Activated T-cell treated with anti-CD3 and anti-CD28 coated beads, Interleukin-2, amount 50 U/mL, for 24 hours (primary cell): Measurements from ENCODE around the gene SNX32.

Experiments used
- DNase-seq: peaks from one replicate; pipeline ENCODE4 v3.0.0-alpha.2; 2020
- H3K27ac Mint-ChIP-seq: 2 replicates; pipeline ENCODE4 v1.8.0; 2020; ENCODE audit warnings: mild to moderate bottlenecking, mixed read lengths
- H3K27me3 Mint-ChIP-seq: 2 replicates; pipeline ENCODE4 v1.8.0; 2020; ENCODE audit warnings: mixed read lengths
- H3K36me3 Mint-ChIP-seq: 2 replicates; pipeline ENCODE4 v1.8.0; 2020; ENCODE audit warnings: low read depth, mixed read lengths
- H3K4me1 Mint-ChIP-seq: 2 replicates; pipeline ENCODE4 v1.8.0; 2020; ENCODE audit warnings: low read depth, mixed read lengths
- H3K4me3 Mint-ChIP-seq: 2 replicates; pipeline ENCODE4 v1.8.0; 2020; ENCODE audit warnings: mild to moderate bottlenecking, moderate library complexity, mixed read lengths
- H3K9me3 Mint-ChIP-seq: 2 replicates; pipeline ENCODE4 v1.8.0; 2020; ENCODE audit warnings: mixed read lengths

The SNX32 gene

GRCh38 chr11:65854161-65854592, 20.4 kb downstream of the SNX32 start:
- H3K27ac Mint-ChIP-seq, result peak overlapping the region; percentile 88
- peak overlapping the region; percentile 60 for H3K4me3 Mint-ChIP-seq
- H3K27me3 Mint-ChIP-seq, result no peaks in the 10 kb centered on the region
- DNase-seq, result no peak
- H3K9me3 Mint-ChIP-seq, result peaks cover 7% of the 10 kb centered on the region
- H3K4me1 Mint-ChIP-seq, result peaks cover 43% of the 10 kb centered on the region
- peaks cover 69% of the 10 kb centered on the region for H3K36me3 Mint-ChIP-seq

DNA sequence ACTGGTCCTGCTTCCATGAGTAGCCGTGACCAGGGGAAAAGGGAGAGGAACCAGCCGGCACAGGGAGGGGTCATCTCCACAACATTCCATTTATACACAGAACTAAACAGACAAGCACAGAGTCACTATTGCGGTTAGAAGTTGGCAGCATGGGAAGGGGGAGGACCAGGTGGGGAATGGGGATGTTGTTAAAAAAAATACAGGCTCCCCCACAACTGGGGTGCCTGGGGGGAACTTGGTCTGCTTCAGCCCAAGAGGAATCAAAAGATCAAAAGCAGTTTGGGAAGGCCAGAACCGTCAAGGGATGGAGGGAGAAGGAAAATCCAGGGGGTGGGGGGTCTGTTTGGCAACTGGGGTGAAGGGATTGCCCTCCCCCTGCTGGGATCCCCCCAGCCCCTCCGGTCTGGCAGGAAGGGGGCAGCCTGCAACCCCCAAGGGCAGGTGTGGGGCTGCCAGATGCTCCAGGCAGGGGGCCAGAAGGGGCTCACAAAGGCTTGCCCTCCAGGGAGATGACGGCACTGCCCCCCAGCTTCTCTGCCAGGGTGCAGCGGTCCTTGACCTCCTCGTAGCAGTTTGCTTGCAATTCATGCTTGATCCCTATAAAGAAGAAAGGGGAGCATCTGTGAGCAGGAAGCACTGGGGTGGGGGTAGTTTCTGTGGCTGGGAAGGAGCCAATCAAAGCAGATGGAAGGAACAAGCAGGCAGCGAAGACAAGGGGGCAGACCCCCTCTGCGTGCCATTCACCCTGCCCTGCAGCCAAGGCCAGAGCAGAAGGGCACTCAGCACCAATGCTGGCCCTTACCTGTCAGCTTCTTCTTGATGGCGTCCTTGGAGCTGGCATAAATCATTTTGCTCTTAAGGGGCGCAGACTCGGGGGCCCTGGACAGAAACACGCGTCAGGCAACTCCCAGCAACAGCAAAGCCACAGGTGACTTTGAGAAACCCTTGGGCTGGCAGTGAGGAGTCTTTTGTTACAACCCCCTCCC, 21.4 kb downstream of the SNX32 start:
- H3K27me3 Mint-ChIP-seq, result no peaks in the 10 kb centered on the region
- DNase-seq, result peak; percentile 27
- H3K27ac Mint-ChIP-seq, result peak overlapping the region; percentile 96
- H3K4me1 Mint-ChIP-seq, result peaks cover 48% of the 10 kb centered on the region
- peaks cover 7% of the 10 kb centered on the region for H3K9me3 Mint-ChIP-seq
- peaks cover 75% of the 10 kb centered on the region for H3K36me3 Mint-ChIP-seq
- peak overlapping the region; percentile 98 for H3K4me3 Mint-ChIP-seq

DNA sequence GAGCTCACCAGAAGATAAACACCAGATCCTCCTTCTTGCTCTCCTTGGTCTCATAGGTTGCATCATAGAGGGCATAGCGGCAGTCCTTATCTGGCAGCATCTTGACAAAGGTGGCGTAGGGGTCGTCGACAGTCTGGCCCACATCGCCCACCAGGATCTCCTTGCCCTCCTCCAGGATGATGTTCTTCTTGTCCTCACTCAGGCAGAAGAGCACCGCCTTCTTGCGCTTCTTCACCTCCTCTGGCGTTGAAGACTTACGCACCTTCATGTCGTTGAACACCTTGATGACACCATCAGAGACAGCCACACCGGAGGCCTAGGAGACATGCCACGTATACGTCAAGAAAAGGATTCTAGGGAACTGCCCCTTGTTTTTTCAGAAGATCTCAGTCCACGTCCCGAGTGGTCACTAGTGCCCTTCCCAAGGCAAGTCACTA, 22.2 kb downstream of the SNX32 start:
- Mint-ChIP-seq H3K4me3 (peak overlapping the region; percentile 98), H3K27me3 (no peaks in the 10 kb centered on the region), H3K36me3 (peaks cover 81% of the 10 kb centered on the region), H3K9me3 (peaks cover 7% of the 10 kb centered on the region), H3K4me1 (peaks cover 49% of the 10 kb centered on the region), H3K27ac (peak overlapping the region; percentile 96)
- no peak for DNase-seq

DNA sequence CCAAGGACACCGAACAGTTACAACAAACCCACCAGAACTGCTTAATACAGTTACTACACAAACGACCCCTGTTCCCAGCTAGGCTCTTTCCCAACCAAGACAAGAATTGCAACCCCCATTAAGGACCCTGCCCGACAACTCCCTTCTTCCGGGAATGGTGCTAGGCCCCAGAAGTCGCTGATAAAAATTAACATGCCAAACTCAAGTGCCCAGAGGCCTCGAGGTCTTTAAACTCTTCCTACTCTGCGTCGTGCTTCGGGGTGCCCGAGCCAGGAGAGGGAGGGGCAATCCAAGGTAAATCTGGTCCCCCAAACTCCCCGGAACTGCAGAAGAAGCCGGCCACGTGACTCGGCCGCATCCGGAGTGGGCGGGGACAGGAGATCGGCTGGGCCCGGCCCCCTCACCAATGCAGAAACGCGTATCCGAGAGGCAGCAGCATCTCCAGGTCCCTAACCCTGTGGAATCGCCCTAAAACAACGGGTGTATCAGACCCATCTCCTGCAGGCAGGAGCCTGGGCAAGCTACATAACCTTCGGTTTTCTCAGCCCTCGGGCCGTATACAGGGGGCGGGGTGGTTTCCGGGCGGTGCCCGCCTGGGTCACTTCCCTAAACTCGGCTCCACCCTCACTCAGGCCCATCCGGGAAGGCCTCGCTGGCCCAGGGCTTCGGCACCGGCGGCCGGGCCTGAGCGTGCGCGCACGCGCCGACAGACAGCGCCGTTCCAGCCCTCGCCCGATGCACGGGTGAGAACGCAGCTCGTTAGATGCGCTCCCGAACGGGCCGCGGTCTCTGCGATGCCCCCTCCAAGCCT, 23.1 kb downstream of the SNX32 start:
- peaks cover 57% of the 10 kb centered on the region for H3K4me1 Mint-ChIP-seq
- H3K4me3 Mint-ChIP-seq, result peak overlapping the region; percentile 98
- peak overlapping the region; percentile 96 for H3K27ac Mint-ChIP-seq
- H3K9me3 Mint-ChIP-seq, result peaks cover 3% of the 10 kb centered on the region
- H3K27me3 Mint-ChIP-seq, result no peaks in the 10 kb centered on the region
- DNase-seq, result peak; percentile 87
- H3K36me3 Mint-ChIP-seq, result peaks cover 82% of the 10 kb centered on the region

DNA sequence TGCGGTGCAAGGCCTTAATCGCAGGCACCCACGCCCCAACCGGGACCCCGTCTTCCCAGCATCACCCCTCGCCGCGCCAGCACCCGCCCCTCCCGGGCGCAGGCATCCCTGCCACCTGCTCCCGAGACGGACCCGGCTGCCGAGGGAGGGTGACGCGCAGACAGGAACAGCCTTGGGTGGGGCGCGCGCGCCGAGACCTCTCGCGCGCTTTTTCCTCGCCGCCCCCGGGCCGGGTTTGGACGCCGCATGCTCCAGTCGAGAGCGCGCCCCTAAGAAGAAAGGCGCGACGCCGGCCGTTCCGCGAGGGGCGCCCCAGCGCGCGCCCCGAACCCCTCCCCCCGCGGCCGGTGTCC, 23.7 kb downstream of the SNX32 start:
- H3K4me3 Mint-ChIP-seq, result peak overlapping the region; percentile 98
- peaks cover 82% of the 10 kb centered on the region for H3K36me3 Mint-ChIP-seq
- H3K27ac Mint-ChIP-seq, result peak overlapping the region; percentile 96
- H3K4me1 Mint-ChIP-seq, result peaks cover 60% of the 10 kb centered on the region
- DNase-seq, result peak; percentile 80
- H3K9me3 Mint-ChIP-seq, result no peaks in the 10 kb centered on the region
- H3K27me3 Mint-ChIP-seq, result no peaks in the 10 kb centered on the region

DNA sequence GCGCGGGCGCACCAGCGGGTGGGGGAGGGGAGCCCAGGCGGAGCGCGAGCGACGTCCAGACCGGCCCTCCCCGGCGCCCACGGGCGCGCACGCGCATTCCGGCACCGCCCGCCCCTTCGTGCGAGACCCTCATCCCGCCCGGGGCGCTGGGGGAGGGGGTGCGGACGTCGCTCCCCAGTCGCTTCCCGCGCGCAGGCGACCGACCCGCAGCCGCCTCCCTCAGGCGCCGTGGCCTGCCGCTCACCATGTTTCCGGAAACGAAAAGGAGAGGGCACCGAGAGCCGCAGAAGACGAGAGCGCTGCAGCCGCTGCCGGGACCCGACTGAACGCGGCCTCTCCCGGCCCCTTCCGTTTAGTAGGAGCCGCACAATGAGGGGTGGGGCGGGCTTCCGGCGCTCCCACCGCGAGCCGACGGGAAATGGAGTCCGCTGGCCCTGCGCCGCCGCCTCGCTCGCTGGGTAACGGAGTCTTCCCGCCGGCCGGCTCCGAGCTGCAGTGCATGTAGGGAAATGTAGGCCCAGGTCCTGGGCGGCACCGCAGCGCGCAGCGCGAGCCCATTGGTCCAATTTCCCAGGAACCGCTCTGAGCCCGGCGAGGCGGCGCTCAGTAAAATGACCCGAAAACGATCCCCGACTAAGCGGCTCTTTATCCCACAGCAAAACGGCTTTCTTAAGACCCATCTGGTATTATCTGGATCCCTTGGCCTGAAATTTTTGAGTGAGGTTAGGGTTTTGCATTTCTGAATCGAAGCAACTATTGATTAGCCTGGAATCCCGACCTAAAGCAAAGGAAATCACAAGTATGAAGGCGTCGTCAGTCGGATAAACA, 24.3 kb downstream of the SNX32 start, which contains the start of gene CFL1:
Gene CFL1 (minus strand): TSS at position 328 of the 828 bp plus-strand sequence. CDS start 81 bp downstream, at position 247.
- peaks cover 82% of the 10 kb centered on the region for H3K36me3 Mint-ChIP-seq
- peaks cover 66% of the 10 kb centered on the region for H3K4me1 Mint-ChIP-seq
- H3K4me3 Mint-ChIP-seq, result peak within 1 kb of the TSS; percentile 98
- H3K27me3 Mint-ChIP-seq, result no peaks in the 10 kb centered on the region
- peak; percentile 97 for DNase-seq
- H3K9me3 Mint-ChIP-seq, result no peaks in the 10 kb centered on the region
- peak within 1 kb of the TSS; percentile 98 for H3K27ac Mint-ChIP-seq

DNA sequence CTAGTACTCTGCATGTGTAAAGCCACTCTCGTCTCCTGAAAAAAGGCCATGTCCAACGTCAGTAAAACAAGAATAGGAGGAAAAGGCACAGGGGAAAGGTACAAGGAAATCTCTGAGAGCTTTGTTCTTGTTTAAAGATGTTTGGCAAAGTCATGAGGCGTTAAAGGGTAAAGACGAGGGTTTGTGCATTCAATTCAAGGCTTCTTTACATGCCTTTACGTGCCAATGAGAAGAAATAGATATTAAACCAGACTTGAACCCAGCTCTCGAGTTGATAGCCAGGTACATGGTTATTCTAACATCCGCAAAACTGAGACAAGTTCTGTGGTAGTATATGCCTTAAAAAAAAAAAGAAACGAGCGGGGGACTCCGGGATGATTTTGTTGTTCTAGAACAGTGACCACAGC, 24.9 kb downstream of the SNX32 start:
- Mint-ChIP-seq H3K4me1 (peaks cover 66% of the 10 kb centered on the region), H3K27ac (peak overlapping the region; percentile 98), H3K4me3 (peak overlapping the region; percentile 90), H3K9me3 (no peaks in the 10 kb centered on the region), H3K27me3 (no peaks in the 10 kb centered on the region), H3K36me3 (peaks cover 82% of the 10 kb centered on the region)
- DNase-seq, result no peak

GRCh38 chr11:65859095-65859811, 25.5 kb downstream of the SNX32 start:
- H3K4me1 Mint-ChIP-seq, result peaks cover 60% of the 10 kb centered on the region

DNA sequence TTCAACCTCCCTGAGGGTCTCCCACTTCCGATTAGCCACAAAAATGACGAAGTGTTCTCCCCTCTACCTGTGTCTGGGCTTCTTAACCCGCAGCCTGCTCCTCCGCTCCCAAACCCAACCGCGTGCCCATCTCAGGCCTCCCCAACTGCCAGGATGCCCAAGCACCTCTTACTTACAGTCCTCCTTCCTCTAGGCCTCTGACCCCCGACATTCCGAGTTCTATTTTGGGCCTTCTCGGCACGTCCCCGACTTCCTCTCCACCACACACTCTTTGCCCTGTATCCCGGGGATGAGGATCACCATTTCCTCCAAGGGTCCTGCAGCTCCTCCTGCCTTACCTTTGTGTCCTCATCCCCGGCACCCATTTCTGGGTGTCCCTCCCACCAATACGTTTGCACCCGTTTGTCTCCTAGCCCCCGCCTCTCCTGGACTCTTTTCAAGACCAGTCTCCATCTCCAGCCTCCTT, 26.1 kb downstream of the SNX32 start:
- H3K4me3 Mint-ChIP-seq, result peak overlapping the region; percentile 90
- H3K4me1 Mint-ChIP-seq, result peaks cover 54% of the 10 kb centered on the region
- DNase-seq, result no peak
- no peaks in the 10 kb centered on the region for H3K27me3 Mint-ChIP-seq
- peaks cover 82% of the 10 kb centered on the region for H3K36me3 Mint-ChIP-seq
- H3K27ac Mint-ChIP-seq, result peak overlapping the region; percentile 98
- H3K9me3 Mint-ChIP-seq, result no peaks in the 10 kb centered on the region

More at GRCh38 chr11:65859095-65859811, 25.5 kb downstream of the SNX32 start:
- Mint-ChIP-seq H3K36me3 (peaks cover 82% of the 10 kb centered on the region), H3K4me3 (peak overlapping the region; percentile 90), H3K27ac (peak overlapping the region; percentile 98), H3K27me3 (no peaks in the 10 kb centered on the region), H3K9me3 (no peaks in the 10 kb centered on the region)
- DNase-seq, result peak; percentile 97

- Mint-ChIP-seq H3K9me3 (no peaks in the 10 kb centered on the region), H3K4me3 (peak within 1 kb of the TSS; percentile 90), H3K4me1 (peaks cover 53% of the 10 kb centered on the region), H3K27me3 (no peaks in the 10 kb centered on the region), H3K36me3 (peaks cover 82% of the 10 kb centered on the region), H3K27ac (peak within 1 kb of the TSS; percentile 98)
- DNase-seq, result peak; percentile 97
These were observed 26.8 kb downstream of the SNX32 start, which contains the start of gene MUS81 for GRCh38 chr11:65860278-65861164. TSS of gene MUS81 (plus strand) at chr11:65860433. CDS start at chr11:65860754, 321 bp downstream.

DNA sequence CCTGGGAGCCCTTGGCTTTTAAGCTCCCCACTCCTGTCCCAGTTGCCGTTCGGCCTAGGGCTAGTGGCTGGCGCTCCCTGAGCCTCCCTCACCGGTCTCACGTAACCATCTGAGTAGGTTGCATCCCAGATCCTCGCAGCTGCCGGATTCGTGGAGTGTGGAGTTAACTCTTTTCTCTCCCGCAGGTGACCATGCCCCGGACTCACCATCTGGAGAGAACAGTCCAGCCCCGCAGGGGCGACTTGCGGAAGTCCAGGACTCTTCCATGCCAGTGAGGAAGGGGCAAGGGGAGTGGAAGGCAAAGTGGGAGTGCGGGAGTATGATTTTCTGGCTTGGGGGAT, 27.4 kb downstream of the SNX32 start:
- peaks cover 82% of the 10 kb centered on the region for H3K36me3 Mint-ChIP-seq
- H3K4me1 Mint-ChIP-seq, result peaks cover 47% of the 10 kb centered on the region
- H3K27ac Mint-ChIP-seq, result peak overlapping the region; percentile 98
- H3K4me3 Mint-ChIP-seq, result peak overlapping the region; percentile 90
- DNase-seq, result no peak
- H3K9me3 Mint-ChIP-seq, result no peaks in the 10 kb centered on the region
- no peaks in the 10 kb centered on the region for H3K27me3 Mint-ChIP-seq

GRCh38 chr11:65861533-65862183, 27.9 kb downstream of the SNX32 start:
- Mint-ChIP-seq H3K27ac (peak overlapping the region; percentile 98), H3K4me3 (peak overlapping the region; percentile 90), H3K9me3 (no peaks in the 10 kb centered on the region), H3K36me3 (peaks cover 81% of the 10 kb centered on the region), H3K4me1 (peaks cover 42% of the 10 kb centered on the region), H3K27me3 (no peaks in the 10 kb centered on the region)
- no peak for DNase-seq
